WTC11 (cell line): ENCODE measurements around the gene ASB13. TPM values are rescaled to one million over a fixed set of nuclear protein-coding genes. Genes with fewer than 3 reads are reported as not detected.

Experiments
- ATAC-seq: fragments of 200-7000 bp; cut with Tn5 transposase; 2 replicates; pipeline ENCODE4 v1.10.0; 2021; ENCODE audit warnings: mild to moderate bottlenecking, moderate library complexity
- CTCF ChIA-PET: fragments of 300-600 bp; sonication (Branson Sonifier 250); formaldehyde crosslinking; loops from one replicate; lab custom pipeline; 2021; ENCODE audit warnings: antibody characterized with exemption; lab: Charles Lee
- POLR2A ChIA-PET: fragments of 350-600 bp; sonication (Branson Sonifier 250); formaldehyde crosslinking; loops from one replicate; lab custom pipeline; 2021; ENCODE audit warnings: antibody characterized with exemption; lab: Charles Lee
- DNase-seq: peaks from one replicate; pipeline ENCODE4 v3.0.0; 2021; ENCODE audit warnings: low spot score
- H3K27ac Mint-ChIP-seq: 2 replicates; pipeline ENCODE4 v1.8.0; 2021; ENCODE audit warnings: mixed read lengths
- H3K27me3 Mint-ChIP-seq: 2 replicates; pipeline ENCODE4 v1.8.0; 2021; ENCODE audit warnings: low read depth, mild to moderate bottlenecking, moderate library complexity, mixed read lengths
- H3K36me3 Mint-ChIP-seq: 2 replicates; pipeline ENCODE4 v1.8.0; 2021; ENCODE audit warnings: mixed read lengths
- H3K4me1 Mint-ChIP-seq: 2 replicates; pipeline ENCODE4 v1.8.0; 2022; ENCODE audit warnings: mixed read lengths
- H3K4me3 Mint-ChIP-seq: 2 replicates; pipeline ENCODE4 v1.8.0; 2021; ENCODE audit warnings: mild to moderate bottlenecking, moderate library complexity, mixed read lengths
- H3K9me3 Mint-ChIP-seq: 2 replicates; pipeline ENCODE4 v1.8.0; 2021; ENCODE audit warnings: mixed read lengths
- ATF1 ChIP-seq: sonication (generic); formaldehyde crosslinking; IDR thresholded peaks from 2 replicates; pipeline ENCODE4 v1.8.1; 2023; ENCODE audit warnings: mild to moderate bottlenecking, moderate library complexity, missing genetic modification reagents
- ATF6 ChIP-seq: sonication (generic); formaldehyde crosslinking; IDR thresholded peaks from 2 replicates; pipeline ENCODE4 v1.8.1; 2023; ENCODE audit warnings: mild to moderate bottlenecking, missing genetic modification reagents
- CDX4 ChIP-seq: fragments of 250-450 bp; sonication (Bioruptor Pico); IDR thresholded peaks from 2 replicates; pipeline ENCODE4 v1.9.0; 2021; ENCODE audit warnings: moderate library complexity, mild to moderate bottlenecking, inconsistent platforms, borderline replicate concordance
- CREB1 ChIP-seq: sonication (generic); formaldehyde crosslinking; IDR thresholded peaks from 2 replicates; pipeline ENCODE4 v1.8.0; 2023; ENCODE audit warnings: mild to moderate bottlenecking, missing genetic modification reagents
- CREM ChIP-seq: sonication (generic); formaldehyde crosslinking; IDR thresholded peaks from 2 replicates; pipeline ENCODE4 v1.8.1; 2022; ENCODE audit warnings: mild to moderate bottlenecking, missing genetic modification reagents, moderate library complexity
- CTCF ChIP-seq: fragments of 200-600 bp; IDR thresholded peaks from 2 replicates; pipeline ENCODE4 v1.8.0; 2022; ENCODE audit warnings: antibody characterized with exemption
- ERG ChIP-seq: fragments of 250-450 bp; sonication (Bioruptor Pico); IDR thresholded peaks from 2 replicates; pipeline ENCODE4 v1.8.0; 2021; ENCODE audit warnings: mild to moderate bottlenecking
- FOXK1 ChIP-seq: sonication (generic); formaldehyde crosslinking; IDR thresholded peaks from 2 replicates; pipeline ENCODE4 v1.8.0; 2022; ENCODE audit warnings: mild to moderate bottlenecking, moderate library complexity, missing genetic modification reagents
- GRHL2 ChIP-seq: fragments of 250-450 bp; sonication (Bioruptor Pico); IDR thresholded peaks from 2 replicates; pipeline ENCODE4 v1.8.0; 2022; ENCODE audit warnings: mild to moderate bottlenecking, moderate library complexity; ENCODE audit not compliant: insufficient replicate concordance, severe bottlenecking
- HMGA2 ChIP-seq: fragments of 250-450 bp; sonication (Bioruptor Pico); IDR thresholded peaks from 2 replicates; pipeline ENCODE4 v1.4.0; 2021; ENCODE audit warnings: mild to moderate bottlenecking, moderate library complexity
- IRF2 ChIP-seq: sonication (generic); formaldehyde crosslinking; IDR thresholded peaks from 2 replicates; pipeline ENCODE4 v1.8.0; 2022; ENCODE audit warnings: low read depth, missing genetic modification reagents, borderline replicate concordance
- NFYB ChIP-seq: sonication (generic); formaldehyde crosslinking; conservative IDR thresholded peaks from 2 replicates; pipeline ENCODE4 v1.8.0; 2022; ENCODE audit warnings: low read depth, missing genetic modification reagents
- NR3C1 ChIP-seq: sonication (generic); formaldehyde crosslinking; conservative IDR thresholded peaks from 2 replicates; pipeline ENCODE4 v1.8.1; 2023; ENCODE audit warnings: low read depth, mild to moderate bottlenecking, missing genetic modification reagents
- SOX15 ChIP-seq: fragments of 250-450 bp; sonication (Bioruptor Pico); IDR thresholded peaks from 2 replicates; pipeline ENCODE4 v1.9.0; 2021; ENCODE audit warnings: mild to moderate bottlenecking
- TEAD1 ChIP-seq: sonication (generic); formaldehyde crosslinking; IDR thresholded peaks from 2 replicates; pipeline ENCODE4 v1.8.0; 2022; ENCODE audit warnings: mild to moderate bottlenecking, missing genetic modification reagents
- TEAD4 ChIP-seq: sonication (generic); formaldehyde crosslinking; IDR thresholded peaks from 2 replicates; pipeline ENCODE4 v1.8.0; 2022; ENCODE audit warnings: mild to moderate bottlenecking, missing genetic modification reagents
- TP53 ChIP-seq: sonication (generic); formaldehyde crosslinking; IDR thresholded peaks from 2 replicates; pipeline ENCODE4 v1.8.1; 2023; ENCODE audit warnings: mild to moderate bottlenecking, missing genetic modification reagents
- USF1 ChIP-seq: sonication (generic); formaldehyde crosslinking; IDR thresholded peaks from 2 replicates; pipeline ENCODE4 v1.8.0; 2022; ENCODE audit warnings: mild to moderate bottlenecking, missing genetic modification reagents
- ZNF263 ChIP-seq: sonication (generic); formaldehyde crosslinking; IDR thresholded peaks from 2 replicates; pipeline ENCODE4 v1.8.1; 2022; ENCODE audit warnings: low read depth, mild to moderate bottlenecking, moderate library complexity, missing genetic modification reagents
- ZNF425 ChIP-seq: fragments of 250-450 bp; sonication (Bioruptor Pico); conservative IDR thresholded peaks from 2 replicates; pipeline ENCODE4 v1.9.0; 2021; ENCODE audit warnings: mild to moderate bottlenecking
- total RNA-seq: library from RNA; stranded (reverse); gene quantifications from 3 replicates; pipeline ENCODE4 v1.2.3, GENCODE V29; 2021
- TF ChIP-seq, protein P1 (sequence below): sonication (generic); formaldehyde crosslinking; IDR thresholded peaks from 2 replicates; pipeline ENCODE4 v1.8.1; 2023; ENCODE audit warnings: mild to moderate bottlenecking, missing genetic modification reagents

The ASB13 gene
- total RNA-seq, 1 experiment from 2014 or later: 23.4 TPM

GRCh38 chr10:5655121-5655520 is 11.3 kb downstream of the ASB13 start (continued):
- TF ChIP-seq ATF1 (CRISPR knock-in tag) (no peak), CREM (CRISPR knock-in tag) (no peak), TEAD4 (CRISPR knock-in tag) (no peak), ATF6 (CRISPR knock-in tag) (no peak), USF1 (CRISPR knock-in tag) (no peak), CTCF (no peak), IRF2 (CRISPR knock-in tag) (no peak), HMGA2 (CRISPR knock-in tag) (no peak), ZNF263 (no peak)

DNA sequence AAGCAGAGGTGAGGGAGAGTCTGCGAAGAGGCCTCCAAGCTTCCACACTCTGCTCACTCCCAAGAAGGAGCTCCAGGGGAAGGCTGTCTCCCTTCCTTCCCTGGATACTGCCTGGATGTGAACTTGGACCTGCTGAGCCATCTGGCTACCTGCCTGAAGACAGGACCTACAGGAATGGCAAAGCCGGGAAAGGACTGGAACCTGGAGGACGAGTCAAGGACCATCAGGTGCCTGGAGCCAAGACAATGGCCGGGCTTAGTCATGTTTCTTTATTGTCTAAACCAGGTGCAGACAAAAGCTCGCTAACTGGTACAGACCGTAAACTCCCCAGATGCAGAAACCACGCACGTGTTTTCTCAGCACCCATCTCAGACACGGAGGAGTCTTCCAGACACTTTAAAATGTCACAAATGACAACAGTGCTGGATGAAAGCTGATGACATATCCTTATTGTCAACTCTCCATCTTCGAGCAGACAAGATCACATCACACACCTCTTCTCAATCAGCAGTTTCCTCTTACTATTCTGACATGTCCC is 12.1 kb downstream of the ASB13 start:
- Mint-ChIP-seq H3K36me3 (no peaks in the 10 kb centered on the region), H3K9me3 (no peaks in the 10 kb centered on the region), H3K4me3 (no peak overlapping the region), H3K27me3 (no peaks in the 10 kb centered on the region), H3K4me1 (peaks cover 34% of the 10 kb centered on the region), H3K27ac (0 out of 2 replicates have a peak overlapping the region, but pooled peaks have one; percentile 2)
- POLR2A ChIA-PET: no interaction called here
- TF ChIP-seq TEAD1 (CRISPR knock-in tag): no peak
- TF ChIP-seq, protein P1, sequence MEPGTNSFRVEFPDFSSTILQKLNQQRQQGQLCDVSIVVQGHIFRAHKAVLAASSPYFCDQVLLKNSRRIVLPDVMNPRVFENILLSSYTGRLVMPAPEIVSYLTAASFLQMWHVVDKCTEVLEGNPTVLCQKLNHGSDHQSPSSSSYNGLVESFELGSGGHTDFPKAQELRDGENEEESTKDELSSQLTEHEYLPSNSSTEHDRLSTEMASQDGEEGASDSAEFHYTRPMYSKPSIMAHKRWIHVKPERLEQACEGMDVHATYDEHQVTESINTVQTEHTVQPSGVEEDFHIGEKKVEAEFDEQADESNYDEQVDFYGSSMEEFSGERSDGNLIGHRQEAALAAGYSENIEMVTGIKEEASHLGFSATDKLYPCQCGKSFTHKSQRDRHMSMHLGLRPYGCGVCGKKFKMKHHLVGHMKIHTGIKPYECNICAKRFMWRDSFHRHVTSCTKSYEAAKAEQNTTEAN (CRISPR knock-in tag): no peak
- CTCF ChIA-PET: no interaction called here
- no peak for ATAC-seq
- no peak for DNase-seq

- Mint-ChIP-seq H3K27me3 (no peaks in the 10 kb centered on the region), H3K27ac (no peak overlapping the region; the same call in 1 of the 2 replicates), H3K4me1 (peaks cover 23% of the 10 kb centered on the region), H3K36me3 (peaks cover 5% of the 10 kb centered on the region), H3K9me3 (no peaks in the 10 kb centered on the region), H3K4me3 (no peak overlapping the region)
- ATAC-seq (no peak), DNase-seq (no peak)
- ChIA-PET CTCF (interaction anchor here (0.7 kb wide), 1 partner anchor 128 kb away, joined by 5 read pairs; no protein-coding TSS in a partner anchor), POLR2A (no interaction called here)
- TF ChIP-seq FOXK1 (CRISPR knock-in tag) (no peak), TP53 (no peak), CREB1 (no peak), ZNF425 (CRISPR knock-in tag) (no peak), GRHL2 (CRISPR knock-in tag) (no peak), ERG (no peak), CDX4 (CRISPR knock-in tag) (no peak), NFYB (CRISPR knock-in tag) (no peak), TEAD1 (CRISPR knock-in tag) (no peak), NR3C1 (no peak), SOX15 (CRISPR knock-in tag) (no peak)
Measured at GRCh38 chr10:5652746-5653145, 13.6 kb downstream of the ASB13 start.
